Urinary bladder (tissue), 4 donors: Measurements from ENCODE around the gene TMEM185A. TPM values are rescaled to one million over a fixed set of nuclear protein-coding genes. Genes with fewer than 3 reads are reported as not detected.
"Not testable (repeated sequence)": the region's sequence is repeated elsewhere in the genome, so short reads cannot be mapped to it uniquely, and the experiment has no call there.

Experiments used
- DNase-seq: peaks from one replicate; pipeline ENCODE4 v3.0.0-alpha.2; 2015; ENCODE audit errors: extremely low spot score
- H3K27ac ChIP-seq: one replicate; pipeline ENCODE4 v1.5.1; 2013; ENCODE audit warnings: low read depth, mild to moderate bottlenecking, moderate library complexity
- H3K36me3 ChIP-seq: one replicate; pipeline ENCODE4 v1.6.1; 2013; ENCODE audit warnings: mild to moderate bottlenecking, moderate library complexity; ENCODE audit not compliant: insufficient read depth
- H3K4me1 ChIP-seq: one replicate; pipeline ENCODE4 v1.6.1; 2013; ENCODE audit warnings: mild to moderate bottlenecking, moderate library complexity; ENCODE audit not compliant: insufficient read depth
- H3K4me3 ChIP-seq: one replicate; pipeline ENCODE4 v1.5.1; 2013; ENCODE audit warnings: low read depth, low read length
- WGBS: extraction: QIAGEN DNeasy Blood & Tissue Kit; methylation state at CpG from one replicate; pipeline ENCODE4 v1.1.7; 2013; 5-methylcytosine and 5-hydroxymethylcytosine counted together
- polyA plus RNA-seq: library from polyadenylated mRNA; stranded (reverse); fragments of 200-250 nt; gene quantifications from one replicate; pipeline ENCODE4 v1.2.3, GENCODE V29; 2013
- total RNA-seq: library from RNA; depleted of rRNA; stranded (reverse); fragments of >200 nt; gene quantifications from one replicate; pipeline ENCODE4 v1.2.3, GENCODE V29; 2014
- donor health status: healthy with polysubstance abuse.
- donor health status: healthy.

The TMEM185A gene
- total and polyA plus RNA-seq, 2 donors: 23.3 to 26.2 TPM

- DNase-seq: no peak
- 43% methylated on average over 3 of the region's 3 CpGs for WGBS
- H3K36me3 ChIP-seq: no peaks in the 10 kb centered on the region
- no peaks in the 10 kb centered on the region for H3K4me1 ChIP-seq
- H3K27ac ChIP-seq: no peak overlapping the region
- H3K4me3 ChIP-seq: no peak overlapping the region
These were observed 9.8 kb upstream of the TMEM185A start for GRCh38 chrX:149641432-149641831.

GRCh38 chrX:149639568-149639967 is 8.0 kb upstream of the TMEM185A start:
- no peak overlapping the region for H3K27ac ChIP-seq
- no peak for DNase-seq
- no peak overlapping the region for H3K4me3 ChIP-seq
- 76% methylated on average over 3 of the region's 3 CpGs for WGBS
- no peaks in the 10 kb centered on the region for H3K36me3 ChIP-seq
- H3K4me1 ChIP-seq: no peaks in the 10 kb centered on the region

GRCh38 chrX:149638860-149639259 is 7.3 kb upstream of the TMEM185A start:
- Histone ChIP-seq H3K36me3 (no peaks in the 10 kb centered on the region), H3K4me1 (no peaks in the 10 kb centered on the region), H3K4me3 (no peak overlapping the region), H3K27ac (no peak overlapping the region)
- no peak for DNase-seq

GRCh38 chrX:149633511-149633910 is 1.9 kb upstream of the TMEM185A start:
- Histone ChIP-seq H3K27ac (no peak overlapping the region), H3K4me3 (no peak overlapping the region), H3K36me3 (no peaks in the 10 kb centered on the region), H3K4me1 (no peaks in the 10 kb centered on the region)
- DNase-seq: no peak

GRCh38 chrX:149630681-149631233 is 835 bp downstream of the TMEM185A start:
- peak overlapping the region; percentile 76 for H3K4me3 ChIP-seq
- DNase-seq: no peak
- H3K4me1 ChIP-seq: no peaks in the 10 kb centered on the region
- no peaks in the 10 kb centered on the region for H3K36me3 ChIP-seq
- WGBS: 5% methylated on average over 16 of the region's 16 CpGs
- no peak overlapping the region for H3K27ac ChIP-seq

GRCh38 chrX:149629730-149630387 is 1.7 kb downstream of the TMEM185A start:
- 69% methylated on average over 5 of the region's 5 CpGs for WGBS
- Histone ChIP-seq H3K4me3 (no peak overlapping the region), H3K36me3 (no peaks in the 10 kb centered on the region), H3K27ac (no peak overlapping the region), H3K4me1 (no peaks in the 10 kb centered on the region)
- DNase-seq: no peak

- H3K4me3 ChIP-seq: no peak overlapping the region
- 84% methylated on average over 2 of the region's 2 CpGs for WGBS
- no peaks in the 10 kb centered on the region for H3K36me3 ChIP-seq
- DNase-seq: no peak
- H3K4me1 ChIP-seq: no peaks in the 10 kb centered on the region
- no peak overlapping the region for H3K27ac ChIP-seq
These were observed 2.8 kb downstream of the TMEM185A start for GRCh38 chrX:149628768-149629167.

- no peak for DNase-seq
- 86% methylated on average over 3 of the region's 3 CpGs for WGBS
These were observed 3.3 kb downstream of the TMEM185A start for GRCh38 chrX:149628280-149628679.

GRCh38 chrX:149626829-149627228 is 4.8 kb downstream of the TMEM185A start:
- H3K4me1 ChIP-seq, H3K4me3 ChIP-seq, H3K36me3 ChIP-seq, DNase-seq, H3K27ac ChIP-seq: not testable (repeated sequence)
- WGBS: 37% methylated on average over 8 of the region's 8 CpGs

More at GRCh38 chrX:149628280-149628679, 3.3 kb downstream of the TMEM185A start:
- Histone ChIP-seq H3K4me1 (no peaks in the 10 kb centered on the region), H3K36me3 (no peaks in the 10 kb centered on the region), H3K27ac (no peak overlapping the region), H3K4me3 (no peak overlapping the region)

- not testable (repeated sequence) for DNase-seq, H3K27ac ChIP-seq, H3K4me3 ChIP-seq, H3K36me3 ChIP-seq, H3K4me1 ChIP-seq
- no CpG with 5 or more reads among the region's 1 CpG for WGBS
These were observed 11.9 kb downstream of the TMEM185A start for GRCh38 chrX:149619662-149620061.

- 82% methylated on average over 3 of the region's 3 CpGs for WGBS
These were observed 12.7 kb downstream of the TMEM185A start for GRCh38 chrX:149618871-149619270.

GRCh38 chrX:149611623-149612175 is 19.9 kb downstream of the TMEM185A start:
- 78% methylated on average over 1 of the region's 1 CpG for WGBS

More at GRCh38 chrX:149618871-149619270, 12.7 kb downstream of the TMEM185A start:
- Histone ChIP-seq H3K4me3 (no peak overlapping the region), H3K27ac (no peak overlapping the region), H3K4me1 (no peaks in the 10 kb centered on the region), H3K36me3 (no peaks in the 10 kb centered on the region)
- DNase-seq: no peak

GRCh38 chrX:149610511-149610910 is 21.1 kb downstream of the TMEM185A start:
- no peak overlapping the region for H3K4me3 ChIP-seq
- peaks cover 2% of the 10 kb centered on the region for H3K36me3 ChIP-seq
- WGBS: 90% methylated on average over 5 of the region's 5 CpGs
- no peak overlapping the region for H3K27ac ChIP-seq
- H3K4me1 ChIP-seq: no peaks in the 10 kb centered on the region
- no peak for DNase-seq

More at GRCh38 chrX:149611623-149612175, 19.9 kb downstream of the TMEM185A start:
- no peak overlapping the region for H3K27ac ChIP-seq
- no peak for DNase-seq
- no peak overlapping the region for H3K4me3 ChIP-seq
- peaks cover 2% of the 10 kb centered on the region for H3K36me3 ChIP-seq
- no peaks in the 10 kb centered on the region for H3K4me1 ChIP-seq

- no peak overlapping the region for H3K27ac ChIP-seq
- no peak for DNase-seq
- no peak overlapping the region for H3K4me3 ChIP-seq
- H3K4me1 ChIP-seq: no peaks in the 10 kb centered on the region
- peaks cover 2% of the 10 kb centered on the region for H3K36me3 ChIP-seq
These were observed 23.9 kb downstream of the TMEM185A start for GRCh38 chrX:149607699-149608098.
